ENCODE results near the gene TRIM49B.
"Not testable (repeated sequence)": the region's sequence is repeated elsewhere in the genome, so short reads cannot be mapped to it uniquely, and the experiment has no call there.

Gene TRIM49B

GRCh38 chr11:49028523-49028922, at the start of gene TRIM49B:
Gene TRIM49B, plus strand, starts transcription at chr11:49028823. Its CDS starts 2,777 bp downstream, at chr11:49031600.
- not testable (repeated sequence) for DNase-seq (ENCODE audit: low read depth)

- DNase-seq (ENCODE audit: low read depth), result not testable (repeated sequence)
Observed at GRCh38 chr11:48983785-48984184, 44.8 kb upstream of the TRIM49B start, which contains the start of gene TRIM51G. Gene TRIM51G, minus strand, starts transcription at chr11:48983885. Its CDS starts 2,190 bp downstream, at chr11:48981695.

GRCh38 chr11:49048229-49048628, 19.6 kb downstream of the TRIM49B start:
- DNase-seq (ENCODE audit: low read depth), result not testable (repeated sequence)

- DNase-seq (ENCODE audit: low read depth), result not testable (repeated sequence)
Observed at GRCh38 chr11:49049821-49050220, 21.2 kb downstream of the TRIM49B start.

GRCh38 chr11:49059012-49059411, 30.4 kb downstream of the TRIM49B start, which contains the start of gene TRIM64C:
Gene TRIM64C, minus strand, starts transcription at chr11:49059112. Its CDS starts 0 bp downstream, at chr11:49059112.
- DNase-seq (ENCODE audit: low read depth), result not testable (repeated sequence)

GRCh38 chr11:49069897-49070296, 41.3 kb downstream of the TRIM49B start:
- not testable (repeated sequence) for DNase-seq (ENCODE audit: low read depth)

Measured in stromal cell of bone marrow (primary cell).